Parathyroid adenoma (tissue), 2 donors: ENCODE results near the gene SLC2A11.
A peak's percentile ranks its signal among the peaks of the same experiment; 100 is the strongest.

ENCODE experiments used
- H2AFZ ChIP-seq: fragments of 300-600 bp; sonication (generic); one replicate; pipeline ENCODE4 v1.7.0; 2017; ENCODE audit warnings: antibody characterized with exemption, mild to moderate bottlenecking
- H3K27ac ChIP-seq: fragments of 300-600 bp; sonication (generic); one replicate; pipeline ENCODE4 v1.7.0; 2017
- H3K27me3 ChIP-seq: fragments of 300-600 bp; sonication (generic); one replicate; pipeline ENCODE4 v1.7.0; 2017; ENCODE audit warnings: low read length; ENCODE audit not compliant: control insufficient read depth, insufficient read depth
- H3K36me3 ChIP-seq: fragments of 300-600 bp; sonication (generic); one replicate; pipeline ENCODE4 v1.7.0; 2017; ENCODE audit warnings: low read length; ENCODE audit not compliant: control insufficient read depth, insufficient read depth
- H3K4me1 ChIP-seq: fragments of 300-600 bp; sonication (generic); one replicate; pipeline ENCODE4 v1.7.0; 2017; ENCODE audit warnings: control low read depth
- H3K4me2 ChIP-seq: fragments of 300-600 bp; sonication (generic); one replicate; pipeline ENCODE4 v1.7.0; 2017; ENCODE audit warnings: low read length
- H3K4me3 ChIP-seq: fragments of 300-600 bp; sonication (generic); one replicate; pipeline ENCODE4 v1.7.0; 2017; ENCODE audit warnings: low read depth, low read length
- H3K79me2 ChIP-seq: fragments of 300-600 bp; sonication (generic); one replicate; pipeline ENCODE4 v1.7.0; 2017; ENCODE audit warnings: control low read depth
- H3K9ac ChIP-seq: fragments of 300-600 bp; sonication (generic); one replicate; pipeline ENCODE4 v1.7.0; 2017; ENCODE audit warnings: mild to moderate bottlenecking
- H3K9me3 ChIP-seq: fragments of 300-600 bp; sonication (generic); one replicate; pipeline ENCODE4 v1.7.0; 2017; ENCODE audit warnings: low read length; ENCODE audit not compliant: control insufficient read depth
- TF ChIP-seq, protein P1 (sequence below): fragments of 300-600 bp; sonication (generic); IDR thresholded peaks from one replicate; pipeline ENCODE4 v1.7.0; 2017; ENCODE audit warnings: antibody characterized with exemption, mild to moderate bottlenecking
- donor health status: primary hyperparathyroidism.

Gene SLC2A11

DNA sequence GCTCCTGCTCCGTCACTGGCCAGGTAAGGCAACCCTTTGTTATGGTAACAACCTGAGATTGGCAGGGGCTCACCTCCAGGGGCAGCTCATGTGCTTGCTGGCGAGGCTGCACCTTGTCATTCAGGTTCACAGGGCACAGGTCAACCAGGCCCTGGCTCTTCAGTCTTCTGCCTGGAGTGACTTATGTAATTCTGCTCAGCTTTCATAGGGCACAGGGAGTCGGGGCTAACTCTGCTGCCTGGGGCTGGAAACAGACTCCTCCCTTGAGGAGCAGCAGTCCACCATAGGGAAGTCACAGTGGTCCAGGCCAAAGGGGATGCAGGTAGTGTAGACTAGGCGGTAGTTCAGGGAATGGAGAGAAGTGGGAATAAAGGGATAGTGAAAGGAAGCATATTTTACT is 35.0 kb downstream of the SLC2A11 start:
- no peaks in the 10 kb centered on the region for H3K9me3 ChIP-seq
- peaks cover 14% of the 10 kb centered on the region for H3K4me1 ChIP-seq
- H2AFZ ChIP-seq = no peak overlapping the region
- TF ChIP-seq, protein P1, sequence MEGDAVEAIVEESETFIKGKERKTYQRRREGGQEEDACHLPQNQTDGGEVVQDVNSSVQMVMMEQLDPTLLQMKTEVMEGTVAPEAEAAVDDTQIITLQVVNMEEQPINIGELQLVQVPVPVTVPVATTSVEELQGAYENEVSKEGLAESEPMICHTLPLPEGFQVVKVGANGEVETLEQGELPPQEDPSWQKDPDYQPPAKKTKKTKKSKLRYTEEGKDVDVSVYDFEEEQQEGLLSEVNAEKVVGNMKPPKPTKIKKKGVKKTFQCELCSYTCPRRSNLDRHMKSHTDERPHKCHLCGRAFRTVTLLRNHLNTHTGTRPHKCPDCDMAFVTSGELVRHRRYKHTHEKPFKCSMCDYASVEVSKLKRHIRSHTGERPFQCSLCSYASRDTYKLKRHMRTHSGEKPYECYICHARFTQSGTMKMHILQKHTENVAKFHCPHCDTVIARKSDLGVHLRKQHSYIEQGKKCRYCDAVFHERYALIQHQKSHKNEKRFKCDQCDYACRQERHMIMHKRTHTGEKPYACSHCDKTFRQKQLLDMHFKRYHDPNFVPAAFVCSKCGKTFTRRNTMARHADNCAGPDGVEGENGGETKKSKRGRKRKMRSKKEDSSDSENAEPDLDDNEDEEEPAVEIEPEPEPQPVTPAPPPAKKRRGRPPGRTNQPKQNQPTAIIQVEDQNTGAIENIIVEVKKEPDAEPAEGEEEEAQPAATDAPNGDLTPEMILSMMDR = no peak
- peaks cover 5% of the 10 kb centered on the region for H3K79me2 ChIP-seq
- H3K9ac ChIP-seq = no peak overlapping the region
- peak overlapping the region; percentile 49 for H3K27ac ChIP-seq
- H3K4me2 ChIP-seq = no peak overlapping the region
- H3K4me3 ChIP-seq = no peak overlapping the region
- no peaks in the 10 kb centered on the region for H3K27me3 ChIP-seq
- H3K36me3 ChIP-seq = no peaks in the 10 kb centered on the region

DNA sequence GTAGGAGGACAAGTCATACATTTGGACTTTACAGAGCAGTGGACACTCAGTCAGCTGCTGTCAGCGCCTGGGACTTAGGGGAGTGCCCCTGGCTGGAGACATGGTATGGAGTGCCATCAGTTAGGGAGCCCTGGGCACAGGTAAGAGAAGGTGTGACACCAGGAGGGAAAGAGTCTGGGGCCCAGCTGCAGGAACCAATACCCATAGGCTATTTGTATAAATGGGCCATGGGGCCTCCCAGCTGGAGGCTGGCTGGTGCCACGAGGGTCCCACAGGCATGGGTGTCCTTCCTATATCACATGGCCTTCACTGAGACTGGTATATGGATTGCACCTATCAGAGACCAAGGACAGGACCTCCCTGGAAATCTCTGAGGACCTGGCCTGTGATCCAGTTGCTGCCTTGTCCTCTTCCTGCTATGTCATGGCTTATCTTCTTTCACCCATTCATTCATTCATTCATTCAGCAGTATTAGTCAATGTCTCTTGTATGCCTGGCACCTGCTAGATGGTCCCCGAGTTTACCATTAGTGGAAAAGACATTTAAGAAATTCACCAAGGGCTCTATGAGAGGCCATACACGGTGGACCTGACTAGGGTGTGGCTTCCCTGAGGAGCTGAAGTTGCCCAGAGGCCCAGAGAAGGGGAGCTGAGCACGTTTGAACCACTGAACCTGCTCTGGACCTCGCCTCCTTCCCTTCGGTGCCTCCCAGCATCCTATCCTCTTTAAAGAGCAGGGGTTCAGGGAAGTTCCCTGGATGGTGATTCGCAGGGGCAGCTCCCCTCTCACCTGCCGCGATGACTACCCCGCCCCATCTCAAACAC is 35.7 kb downstream of the SLC2A11 start:
- Histone ChIP-seq H3K9ac (no peak overlapping the region), H3K27ac (peak overlapping the region; percentile 96), H3K36me3 (no peaks in the 10 kb centered on the region), H3K4me1 (peaks cover 15% of the 10 kb centered on the region), H3K9me3 (no peaks in the 10 kb centered on the region), H2AFZ (peak overlapping the region; percentile 83), H3K4me2 (peak overlapping the region; percentile 90), H3K4me3 (peak overlapping the region; percentile 94), H3K79me2 (peaks cover 5% of the 10 kb centered on the region), H3K27me3 (no peaks in the 10 kb centered on the region)
- TF ChIP-seq, protein P1 = no peak

DNA sequence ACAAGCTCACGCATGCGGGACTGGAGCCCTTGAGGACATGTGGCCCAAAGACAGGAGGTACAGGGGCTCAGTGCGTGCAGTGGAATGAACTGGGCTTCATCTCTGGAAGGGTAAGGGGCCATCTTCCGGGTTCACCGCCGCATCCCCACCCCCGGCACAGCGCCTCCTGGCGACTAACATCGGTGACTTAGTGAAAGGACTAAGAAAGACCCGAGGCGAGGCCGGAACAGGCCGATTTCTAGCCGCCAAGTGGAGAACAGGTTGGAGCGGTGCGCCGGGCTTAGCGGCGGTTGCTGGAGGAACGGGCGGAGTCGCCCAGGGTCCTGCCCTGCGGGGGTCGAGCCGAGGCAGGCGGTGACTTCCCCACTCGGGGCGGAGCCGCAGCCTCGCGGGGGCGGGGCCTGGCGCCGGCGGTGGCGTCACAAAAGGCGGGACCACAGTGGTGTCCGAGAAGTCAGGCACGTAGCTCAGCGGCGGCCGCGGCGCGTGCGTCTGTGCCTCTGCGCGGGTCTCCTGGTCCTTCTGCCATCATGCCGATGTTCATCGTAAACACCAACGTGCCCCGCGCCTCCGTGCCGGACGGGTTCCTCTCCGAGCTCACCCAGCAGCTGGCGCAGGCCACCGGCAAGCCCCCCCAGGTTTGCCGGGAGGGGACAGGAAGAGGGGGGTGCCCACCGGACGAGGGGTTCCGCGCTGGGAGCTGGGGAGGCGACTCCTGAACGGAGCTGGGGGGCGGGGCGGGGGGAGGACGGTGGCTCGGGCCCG is 36.5 kb downstream of the SLC2A11 start, which contains the start of gene MIF:
TSS of gene MIF (plus strand) at position 439 of the 765 bp plus-strand sequence. CDS start at position 531, 92 bp downstream.
- peak within 1 kb of the TSS; percentile 83 for H2AFZ ChIP-seq
- H3K36me3 ChIP-seq = no peaks in the 10 kb centered on the region
- peaks cover 5% of the 10 kb centered on the region for H3K79me2 ChIP-seq
- peak within 1 kb of the TSS; percentile 87 for H3K9ac ChIP-seq
- TF ChIP-seq, protein P1 = peak; percentile 57
- peak within 1 kb of the TSS; percentile 94 for H3K4me3 ChIP-seq
- H3K4me2 ChIP-seq = peak within 1 kb of the TSS; percentile 90
- H3K27me3 ChIP-seq = no peaks in the 10 kb centered on the region
- H3K9me3 ChIP-seq = no peaks in the 10 kb centered on the region
- H3K27ac ChIP-seq = peak within 1 kb of the TSS; percentile 96
- H3K4me1 ChIP-seq = peaks cover 17% of the 10 kb centered on the region

DNA sequence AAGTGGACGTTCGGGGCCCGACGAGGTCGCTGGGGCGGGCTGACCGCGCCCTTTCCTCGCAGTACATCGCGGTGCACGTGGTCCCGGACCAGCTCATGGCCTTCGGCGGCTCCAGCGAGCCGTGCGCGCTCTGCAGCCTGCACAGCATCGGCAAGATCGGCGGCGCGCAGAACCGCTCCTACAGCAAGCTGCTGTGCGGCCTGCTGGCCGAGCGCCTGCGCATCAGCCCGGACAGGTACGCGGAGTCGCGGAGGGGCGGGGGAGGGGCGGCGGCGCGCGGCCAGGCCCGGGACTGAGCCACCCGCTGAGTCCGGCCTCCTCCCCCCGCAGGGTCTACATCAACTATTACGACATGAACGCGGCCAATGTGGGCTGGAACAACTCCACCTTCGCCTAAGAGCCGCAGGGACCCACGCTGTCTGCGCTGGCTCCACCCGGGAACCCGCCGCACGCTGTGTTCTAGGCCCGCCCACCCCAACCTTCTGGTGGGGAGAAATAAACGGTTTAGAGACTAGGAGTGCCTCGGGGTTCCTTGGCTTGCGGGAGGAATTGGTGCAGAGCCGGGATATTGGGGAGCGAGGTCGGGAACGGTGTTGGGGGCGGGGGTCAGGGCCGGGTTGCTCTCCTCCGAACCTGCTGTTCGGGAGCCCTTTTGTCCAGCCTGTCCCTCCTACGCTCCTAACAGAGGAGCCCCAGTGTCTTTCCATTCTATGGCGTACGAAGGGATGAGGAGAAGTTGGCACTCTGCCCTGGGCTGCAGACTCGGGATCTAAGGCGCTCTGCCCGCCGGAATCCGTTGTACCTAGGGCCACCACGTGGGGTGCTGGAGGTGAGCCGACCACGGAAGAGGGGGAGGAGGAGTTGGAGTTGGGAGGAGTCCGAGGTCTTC is 37.3 kb downstream of the SLC2A11 start:
- Histone ChIP-seq H3K27me3 (no peaks in the 10 kb centered on the region), H3K4me1 (peaks cover 17% of the 10 kb centered on the region), H2AFZ (peak overlapping the region; percentile 83), H3K9ac (peak overlapping the region; percentile 87), H3K4me2 (peak overlapping the region; percentile 90), H3K36me3 (no peaks in the 10 kb centered on the region), H3K79me2 (peaks cover 5% of the 10 kb centered on the region), H3K27ac (peak overlapping the region; percentile 96), H3K4me3 (peak overlapping the region; percentile 94), H3K9me3 (no peaks in the 10 kb centered on the region)
- TF ChIP-seq, protein P1 = peak; percentile 35
